Fibroblast of lung (primary cell): ENCODE data around the gene ENTPD7.

Experiments used
- EZH2 ChIP-seq: IDR thresholded peaks from 2 replicates; pipeline ENCODE4 v1.5.1; 2012; ENCODE audit warnings: low read length, control low read depth, mild to moderate bottlenecking; ENCODE audit errors: missing control alignments
- TF ChIP-seq, protein P1 (sequence below), 2 donors: IDR thresholded peaks in 1 of 2; conservative IDR thresholded peaks in 1 of 2; 1 replicate in 1 of 2; 2 replicates in 1 of 2; pipeline ENCODE4 v1.5.1; 2011 to 2012; ENCODE audit warnings: low read length in 2 of 2, control low read depth in 1 of 2, inconsistent platforms in 1 of 2, low read depth in 1 of 2, mild to moderate bottlenecking in 1 of 2

DNA sequence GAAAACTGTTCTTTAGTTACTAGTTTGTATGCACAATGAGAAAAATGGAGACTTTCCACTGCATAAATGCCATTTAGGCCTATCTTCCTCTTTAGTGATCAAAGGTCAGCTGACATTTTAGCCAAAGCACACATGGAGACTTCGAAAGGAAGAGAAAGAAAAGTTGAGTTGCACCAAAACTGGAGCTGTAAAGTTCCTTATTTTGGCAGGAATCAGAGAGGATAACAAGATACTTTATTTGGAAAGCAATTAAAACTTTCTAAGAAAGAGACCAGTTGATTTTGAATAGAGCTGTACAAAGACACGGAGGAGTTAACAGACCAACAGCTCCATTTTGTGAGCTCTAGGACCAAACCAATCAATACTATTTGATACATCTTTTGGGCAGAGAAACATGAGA, 14.2 kb downstream of the ENTPD7 start:
- TF ChIP-seq, protein P1, sequence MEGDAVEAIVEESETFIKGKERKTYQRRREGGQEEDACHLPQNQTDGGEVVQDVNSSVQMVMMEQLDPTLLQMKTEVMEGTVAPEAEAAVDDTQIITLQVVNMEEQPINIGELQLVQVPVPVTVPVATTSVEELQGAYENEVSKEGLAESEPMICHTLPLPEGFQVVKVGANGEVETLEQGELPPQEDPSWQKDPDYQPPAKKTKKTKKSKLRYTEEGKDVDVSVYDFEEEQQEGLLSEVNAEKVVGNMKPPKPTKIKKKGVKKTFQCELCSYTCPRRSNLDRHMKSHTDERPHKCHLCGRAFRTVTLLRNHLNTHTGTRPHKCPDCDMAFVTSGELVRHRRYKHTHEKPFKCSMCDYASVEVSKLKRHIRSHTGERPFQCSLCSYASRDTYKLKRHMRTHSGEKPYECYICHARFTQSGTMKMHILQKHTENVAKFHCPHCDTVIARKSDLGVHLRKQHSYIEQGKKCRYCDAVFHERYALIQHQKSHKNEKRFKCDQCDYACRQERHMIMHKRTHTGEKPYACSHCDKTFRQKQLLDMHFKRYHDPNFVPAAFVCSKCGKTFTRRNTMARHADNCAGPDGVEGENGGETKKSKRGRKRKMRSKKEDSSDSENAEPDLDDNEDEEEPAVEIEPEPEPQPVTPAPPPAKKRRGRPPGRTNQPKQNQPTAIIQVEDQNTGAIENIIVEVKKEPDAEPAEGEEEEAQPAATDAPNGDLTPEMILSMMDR (conservative IDR thresholded peaks at IDR 0.05 in 1 of 2, IDR thresholded peaks at IDR 0.05 in 1 of 2; ENCODE audit: low read depth in 1 of 2, low read length in 2 of 2): no peak
- TF ChIP-seq EZH2: no peak
